T-helper 1 cell treated with Interleukin-12 subunit alpha and Interleukin-12 subunit beta and Interleukin-4 antibody, amounts not matched to agents 30 ng/mL and 1 ng/mL, for 36 hours (primary cell): ENCODE results near the gene CLIC6. TPM values are rescaled to one million over a fixed set of nuclear protein-coding genes. Genes with fewer than 3 reads are reported as not detected.

Source experiments
- intact Hi-C: fragments of 100-400 bp; cut with micrococcal nuclease; formaldehyde crosslinking; loops from one replicate; pipeline ENCODE4 v1.15.1; 2024
- total RNA-seq: library from RNA; stranded (reverse); gene quantifications from 2 replicates; pipeline ENCODE4 v1.2.3, GENCODE V29; 2022

Gene CLIC6
- total RNA-seq, 1 donor from 2014 or later = 0.05 TPM

DNA sequence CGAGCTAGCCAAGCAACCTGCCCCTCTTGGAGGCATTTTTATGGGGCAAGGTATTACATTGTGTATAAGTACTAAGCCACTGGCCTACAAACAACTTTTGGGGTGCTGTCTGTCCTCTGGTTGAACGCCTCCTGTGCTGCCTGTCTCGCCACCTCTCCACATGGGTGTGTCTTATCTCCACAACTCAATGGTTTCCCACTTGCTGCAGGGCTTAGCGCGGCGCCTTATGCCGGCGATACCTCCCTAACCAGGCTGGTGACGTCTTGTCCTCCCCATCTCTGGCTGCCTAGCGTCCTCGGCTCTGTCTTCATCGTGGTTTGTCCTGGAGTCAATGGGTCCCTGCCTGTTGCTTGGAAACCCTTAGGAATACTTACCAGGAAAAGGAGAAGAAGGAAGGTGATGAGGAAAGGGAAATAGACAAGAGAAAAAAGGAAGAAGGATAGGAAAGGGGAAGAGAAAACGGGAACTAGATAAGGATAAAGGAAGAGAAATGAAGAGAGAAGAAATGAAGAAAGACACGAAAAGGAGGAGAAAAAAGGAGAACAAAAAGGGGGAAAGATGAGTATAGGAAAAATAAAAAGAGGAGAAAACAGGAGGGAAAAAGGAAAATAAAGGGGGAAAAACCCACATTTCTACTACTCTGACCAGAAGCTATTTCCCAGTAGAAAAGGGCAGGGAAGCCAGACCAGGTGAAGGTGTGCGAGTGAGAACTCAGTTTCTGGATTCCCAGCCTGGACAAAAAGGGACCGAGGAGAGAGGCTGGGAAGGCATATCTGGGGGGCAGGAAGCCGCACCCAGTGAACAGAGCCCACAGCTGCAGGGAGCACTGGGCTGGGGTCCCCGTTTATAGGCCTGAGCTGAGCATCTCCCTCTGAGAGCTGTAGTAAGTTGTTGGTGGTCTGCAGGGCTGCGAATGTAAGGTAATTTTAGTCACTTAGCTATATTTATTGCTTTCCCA is 86.2 kb downstream of the CLIC6 start:
- intact Hi-C loops = no loop called here

DNA sequence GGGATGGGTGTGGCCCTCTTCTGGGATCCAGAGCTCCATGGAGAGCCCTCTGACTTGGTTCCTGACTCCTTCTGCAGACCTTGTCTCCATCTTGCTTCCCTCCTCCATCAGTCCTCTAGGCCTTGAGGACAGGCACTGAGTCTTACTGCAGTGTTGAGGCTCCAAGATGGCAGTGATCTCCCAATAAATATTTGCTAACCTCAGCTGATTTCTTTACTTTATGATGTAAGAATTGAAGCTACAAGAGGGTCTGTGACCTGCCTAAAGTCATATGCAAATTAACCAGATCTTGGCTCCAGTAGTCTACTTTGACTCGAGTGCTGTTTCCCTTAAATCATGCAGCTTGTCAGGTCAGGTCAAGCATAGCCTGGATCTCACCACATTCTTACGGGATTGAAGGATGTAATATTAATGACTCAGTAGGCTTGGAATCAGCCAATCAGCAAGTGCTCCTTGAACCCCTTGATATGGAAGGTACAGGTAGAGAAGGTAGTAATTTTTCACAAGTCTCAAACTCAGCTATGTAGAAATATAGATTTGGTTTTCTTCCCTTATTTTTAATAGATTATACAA is 93.0 kb downstream of the CLIC6 start:
- intact Hi-C loops = no loop called here

- intact Hi-C loops = no loop called here
Observed at GRCh38 chr21:34762786-34763185, 94.0 kb downstream of the CLIC6 start.

- intact Hi-C loops = no loop called here
Observed at GRCh38 chr21:34764715-34765284, 96.0 kb downstream of the CLIC6 start.

DNA sequence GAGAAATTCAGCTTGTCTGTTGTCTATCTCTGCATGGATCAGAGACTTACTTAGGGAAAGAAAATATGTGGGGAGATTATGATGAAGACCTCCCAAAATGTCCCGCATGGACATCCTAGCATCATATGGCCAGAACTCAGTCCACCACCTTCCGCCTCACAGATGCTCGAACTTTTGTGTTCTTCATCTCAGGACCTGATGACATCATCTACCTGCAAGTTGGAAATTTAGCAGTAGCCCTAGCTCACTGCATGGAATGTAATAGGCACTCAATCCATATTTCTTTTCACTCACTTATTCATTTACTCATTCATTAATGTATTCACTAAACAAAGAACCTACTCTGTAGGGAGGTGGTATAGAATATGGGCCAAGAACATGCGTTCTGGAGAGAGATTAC is 96.8 kb downstream of the CLIC6 start:
- intact Hi-C loops = no loop called here

GRCh38 chr21:34766862-34767261 is 98.1 kb downstream of the CLIC6 start:
- intact Hi-C loops = no loop called here

Other genes starting within 250 kb of the CLIC6 start
- gene SMIM34, start 245.0 kb upstream of the CLIC6 start, total RNA-seq = not detected in 2 replicates
- gene KCNE1, start 156.8 kb upstream of the CLIC6 start, total RNA-seq = 0.37 and 0.41 TPM in 2 replicates
- gene RCAN1, start 53.9 kb upstream of the CLIC6 start, total RNA-seq = 8.4 and 8.7 TPM in 2 replicates